Right lobe of liver (tissue), 6 donors: ENCODE data around the gene RASGRF2. TPM values are rescaled to one million over a fixed set of nuclear protein-coding genes. Genes with fewer than 3 reads are reported as not detected.

Experiments
- ATAC-seq, 4 donors: fragments of 200-7000 bp; cut with Tn5 transposase; one replicate each; pipeline ENCODE4 v1.9.1; 2020; ENCODE audit warnings: mild to moderate bottlenecking in 4 of 4, moderate library complexity in 4 of 4
- DNase-seq, 3 donors: peaks; one replicate each; pipeline ENCODE4 v3.0.0-alpha.2; 2020
- H3K27ac ChIP-seq, 3 donors: fragments of 200-600 bp; one replicate each; pipeline ENCODE4 v1.8.0; 2022
- H3K27me3 ChIP-seq, 2 donors: fragments of 200-600 bp; one replicate each; pipeline ENCODE4 v1.8.0; 2022
- H3K36me3 ChIP-seq, 4 donors: fragments of 200-600 bp; sonication (generic) in 1 of 4; one replicate each; pipeline versions ENCODE4 v1.5.1 to v1.8.0; 2017 to 2022; ENCODE audit warnings: control low read depth in 1 of 4
- H3K4me1 ChIP-seq, 4 donors: fragments of 200-600 bp; sonication (generic) in 1 of 4; one replicate each; pipeline versions ENCODE4 v1.5.1 to v1.8.0; 2017 to 2022; ENCODE audit warnings: control low read depth in 1 of 4
- H3K4me3 ChIP-seq, 3 donors: fragments of 200-600 bp; one replicate each; pipeline ENCODE4 v1.8.0; 2022
- H3K9me3 ChIP-seq, 4 donors: fragments of 200-600 bp; sonication (generic) in 1 of 4; one replicate each; pipeline versions ENCODE4 v1.5.1 to v1.8.0; 2017 to 2022; ENCODE audit warnings: control low read depth in 1 of 4
- POLR2A ChIP-seq: fragments of 450-650 bp; IDR thresholded peaks from one replicate; pipeline ENCODE4 v1.6.1; 2017; ENCODE audit warnings: antibody characterized with exemption, mild to moderate bottlenecking
- WGBS: methylation state at CpG from one replicate; pipeline ENCODE4 v1.1.6; 2018; ENCODE audit warnings: low coverage, low lambda C conversion rate; ENCODE audit not compliant: insufficient coverage; ENCODE audit errors: missing lambda C conversion rate; 5-methylcytosine and 5-hydroxymethylcytosine counted together
- intact Hi-C, 2 donors: fragments of 100-400 bp; cut with DNase I; formaldehyde crosslinking; loops; one replicate each; pipeline versions ENCODE4 v1.11.2 to v1.14.1; 2022
- total RNA-seq, 6 experiments: library from RNA; depleted of rRNA in 2 of 6; stranded (reverse); fragments of >200 nt in 2 of 6; fragmentation: NEBNext Ultra II Directional in 3 of 6; extraction: Animal tissue kit (Norgen Biotek cat#: 25700) in 3 of 6; gene quantifications; one replicate each; pipeline versions ENCODE4 v1.1.0 to v1.2.4, GENCODE V29; 2016 to 2023
- TF ChIP-seq, protein P1 (sequence below), 4 donors: fragments of 200-600 bp in 3 of 4; fragments of 450-650 bp in 1 of 4; IDR thresholded peaks; one replicate each; pipeline versions ENCODE4 v1.5.1 to v1.8.0; 2016 to 2022; ENCODE audit warnings: antibody characterized with exemption in 4 of 4, mild to moderate bottlenecking in 2 of 4
- donor health status: DM: no; HTN: yes; CAD: no.
- donor health status: DM: no; HTN: no; CAD: no.
- donor health status: DM: no; HTN: no; CAD: no.
- donor health status: DM: no; HTN: yes; CAD: no.
- donor health status: DM: no; HTN: yes; CAD: no.

Gene RASGRF2
- total RNA-seq, 6 experiments from 2014 or later = 0.20 to 0.61 (median 0.36) TPM

DNA sequence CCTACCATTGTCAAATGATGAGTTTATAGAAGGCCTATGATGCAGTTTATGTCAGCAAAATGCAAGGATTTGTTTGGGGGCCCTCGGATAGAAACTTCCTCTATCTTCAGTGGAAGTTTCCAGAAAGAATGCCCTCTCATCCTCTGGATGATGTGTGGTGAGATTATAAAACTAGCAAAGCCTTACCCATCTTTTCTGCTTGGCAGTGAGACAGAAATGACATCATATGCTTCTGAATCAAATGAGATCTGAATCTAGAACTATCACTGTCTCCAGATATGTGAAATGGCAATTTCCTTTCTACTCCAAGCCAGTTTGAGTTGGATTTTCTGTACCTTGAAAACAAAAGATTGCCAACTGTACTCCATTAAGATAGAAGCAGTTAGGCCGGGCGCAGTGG is 212.5 kb downstream of the RASGRF2 start:
- Histone ChIP-seq H3K4me1 (no peaks in the 10 kb centered on the region), H3K27me3 (no peaks in the 10 kb centered on the region), H3K4me3 (no peak overlapping the region), H3K27ac (no peak overlapping the region), H3K9me3 (no peaks in the 10 kb centered on the region), H3K36me3 (no peaks in the 10 kb centered on the region)
- WGBS = 50% methylated on average over 1 of the region's 3 CpGs
- intact Hi-C loops = no loop called here
- TF ChIP-seq, protein P1, sequence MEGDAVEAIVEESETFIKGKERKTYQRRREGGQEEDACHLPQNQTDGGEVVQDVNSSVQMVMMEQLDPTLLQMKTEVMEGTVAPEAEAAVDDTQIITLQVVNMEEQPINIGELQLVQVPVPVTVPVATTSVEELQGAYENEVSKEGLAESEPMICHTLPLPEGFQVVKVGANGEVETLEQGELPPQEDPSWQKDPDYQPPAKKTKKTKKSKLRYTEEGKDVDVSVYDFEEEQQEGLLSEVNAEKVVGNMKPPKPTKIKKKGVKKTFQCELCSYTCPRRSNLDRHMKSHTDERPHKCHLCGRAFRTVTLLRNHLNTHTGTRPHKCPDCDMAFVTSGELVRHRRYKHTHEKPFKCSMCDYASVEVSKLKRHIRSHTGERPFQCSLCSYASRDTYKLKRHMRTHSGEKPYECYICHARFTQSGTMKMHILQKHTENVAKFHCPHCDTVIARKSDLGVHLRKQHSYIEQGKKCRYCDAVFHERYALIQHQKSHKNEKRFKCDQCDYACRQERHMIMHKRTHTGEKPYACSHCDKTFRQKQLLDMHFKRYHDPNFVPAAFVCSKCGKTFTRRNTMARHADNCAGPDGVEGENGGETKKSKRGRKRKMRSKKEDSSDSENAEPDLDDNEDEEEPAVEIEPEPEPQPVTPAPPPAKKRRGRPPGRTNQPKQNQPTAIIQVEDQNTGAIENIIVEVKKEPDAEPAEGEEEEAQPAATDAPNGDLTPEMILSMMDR (IDR thresholded peaks at IDR 0.05) = no peak
- no peak for TF ChIP-seq POLR2A
- ATAC-seq = no peak
- DNase-seq = no peak

DNA sequence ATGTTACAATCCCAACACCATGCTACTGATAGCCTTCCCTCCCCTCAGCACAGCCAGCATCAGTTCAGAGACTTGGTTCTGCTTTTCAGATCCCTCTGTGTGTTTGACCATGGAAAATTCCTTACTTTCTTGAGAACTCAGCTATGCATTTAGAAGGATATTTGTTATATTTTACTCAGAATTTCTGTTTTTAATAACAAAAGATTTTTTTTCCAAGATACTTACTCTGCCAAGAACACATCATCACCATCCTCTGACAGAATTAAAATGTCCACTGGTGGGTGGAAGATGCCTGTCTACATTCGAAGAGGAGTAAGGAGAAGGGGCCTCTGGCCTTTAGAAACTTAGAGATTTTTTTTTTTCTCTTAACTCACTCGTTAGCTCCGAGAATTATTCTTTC is 216.9 kb downstream of the RASGRF2 start:
- no peak for DNase-seq
- no peaks in the 10 kb centered on the region for H3K27me3 ChIP-seq
- H3K4me3 ChIP-seq = no peak overlapping the region
- no peak for ATAC-seq
- no peak overlapping the region for H3K27ac ChIP-seq
- 67% methylated on average over 3 of the region's 3 CpGs for WGBS
- H3K9me3 ChIP-seq = no peaks in the 10 kb centered on the region
- intact Hi-C loops = no loop called here
- no peaks in the 10 kb centered on the region for H3K36me3 ChIP-seq
- no peaks in the 10 kb centered on the region for H3K4me1 ChIP-seq
- TF ChIP-seq, protein P1 (IDR thresholded peaks at IDR 0.05) = no peak
- no peak for TF ChIP-seq POLR2A

DNA sequence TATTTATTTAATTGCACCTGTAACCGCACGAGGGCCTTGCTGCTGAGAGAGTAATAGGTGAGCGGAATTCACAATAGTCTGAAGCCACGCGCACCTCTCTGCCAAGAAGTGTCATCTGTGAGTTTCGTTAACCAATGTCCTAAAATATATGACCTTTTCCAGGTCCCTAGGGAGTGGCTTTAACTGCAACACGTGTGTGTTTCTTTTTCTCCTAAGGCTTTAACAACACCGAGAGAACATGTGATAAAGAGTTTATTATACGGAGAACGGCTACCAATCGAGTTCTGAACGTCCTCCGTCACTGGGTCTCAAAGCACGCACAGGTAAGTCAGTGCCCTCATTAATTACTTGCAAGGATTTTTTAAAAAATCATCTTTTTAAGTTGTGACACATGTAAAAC is 219.8 kb downstream of the RASGRF2 start:
- intact Hi-C loops = no loop called here
- 79% methylated on average over 14 of the region's 14 CpGs for WGBS
- ATAC-seq (no peak), DNase-seq (no peak)
- no peaks in the 10 kb centered on the region for H3K4me1 ChIP-seq
- no peak overlapping the region for H3K4me3 ChIP-seq
- no peak overlapping the region for H3K27ac ChIP-seq
- H3K27me3 ChIP-seq = no peaks in the 10 kb centered on the region
- H3K9me3 ChIP-seq = no peaks in the 10 kb centered on the region
- H3K36me3 ChIP-seq = no peaks in the 10 kb centered on the region
- TF ChIP-seq, protein P1 (IDR thresholded peaks at IDR 0.05) = no peak
- TF ChIP-seq POLR2A = no peak

DNA sequence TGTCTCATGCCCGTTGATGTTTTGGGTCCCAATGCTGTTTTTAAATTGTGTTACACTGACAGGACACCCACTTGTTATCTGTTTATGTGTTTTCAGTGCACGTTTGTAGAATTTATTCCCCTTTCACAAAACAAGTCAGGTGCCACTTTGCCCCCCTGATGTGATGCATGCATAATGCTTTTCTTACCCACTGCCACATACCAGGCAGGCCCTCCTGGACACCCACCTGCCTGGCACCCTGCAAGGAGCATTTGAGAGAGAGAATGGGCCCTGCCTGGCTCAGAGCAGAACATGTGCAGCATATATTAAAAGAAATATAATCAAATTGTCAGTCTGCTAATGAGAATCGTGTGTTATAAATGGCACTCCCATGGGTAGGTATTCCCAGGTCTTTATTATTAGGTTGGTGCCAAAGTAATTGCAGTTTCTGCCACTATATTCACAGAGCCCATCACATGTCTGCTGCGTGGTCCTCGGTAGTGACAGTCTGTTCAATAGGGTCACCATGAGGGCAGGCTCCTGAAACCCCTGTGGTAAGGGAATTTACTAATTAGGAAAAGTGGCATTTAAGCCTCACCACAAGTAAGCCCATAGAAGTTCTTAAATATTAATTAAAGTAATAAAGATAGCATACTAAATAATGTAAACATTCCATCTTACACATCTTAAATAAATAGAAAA is 220.8 kb downstream of the RASGRF2 start:
- intact Hi-C loops = no loop called here
- DNase-seq (no peak), ATAC-seq (no peak)
- Histone ChIP-seq H3K36me3 (no peaks in the 10 kb centered on the region), H3K27me3 (no peaks in the 10 kb centered on the region), H3K27ac (no peak overlapping the region), H3K4me3 (no peak overlapping the region), H3K4me1 (no peaks in the 10 kb centered on the region), H3K9me3 (no peaks in the 10 kb centered on the region)
- no peak for TF ChIP-seq POLR2A
- TF ChIP-seq, protein P1 (IDR thresholded peaks at IDR 0.05) = no peak
- 87% methylated on average over 5 of the region's 5 CpGs for WGBS
